ENCODE data around the gene PAX5.

Gene PAX5

GRCh38 chr9:36874921-36875320, 159.1 kb downstream of the PAX5 start:
- H3K36me3 ChIP-seq (ENCODE audit: control insufficient read depth in 2 of 2, insufficient read depth in 1 of 2, low read length in 2 of 2), result no peaks in the 10 kb centered on the region
- CTCF ChIA-PET, result interaction anchor here (0.6 to 9.8 kb wide), 19 partner anchors 8 to 533 kb away, joined by 3 to 448 read pairs (median 11); no protein-coding TSS in a partner anchor
- H3K9me3 ChIP-seq (ENCODE audit: control insufficient read depth, insufficient read depth, low read depth, low read length), result no peaks in the 10 kb centered on the region
- H3K4me1 ChIP-seq (ENCODE audit: control insufficient read depth, insufficient read depth, low read length), result no peaks in the 10 kb centered on the region
- TF ChIP-seq MYNN (tag by site-specific recombination; IDR thresholded peaks at IDR 0.05; ENCODE audit: borderline replicate concordance) (no peak), GLI4 (tag by site-specific recombination; IDR thresholded peaks at IDR 0.05) (no peak), ZNF16 (tag by site-specific recombination; IDR thresholded peaks at IDR 0.05; ENCODE audit: low read depth) (no peak), ZBTB7A (tag by site-specific recombination; IDR thresholded peaks at IDR 0.05; ENCODE audit: low read depth) (no peak), ZNF302 (tag by site-specific recombination; IDR thresholded peaks at IDR 0.05; ENCODE audit: low read depth) (no peak), ZNF596 (tag by site-specific recombination; IDR thresholded peaks at IDR 0.05) (no peak), ZNF391 (tag by site-specific recombination; IDR thresholded peaks at IDR 0.05; ENCODE audit: borderline replicate concordance, low read depth) (no peak), ZBTB10 (tag by site-specific recombination; IDR thresholded peaks at IDR 0.05) (no peak), ZNF174 (tag by site-specific recombination; IDR thresholded peaks at IDR 0.05) (no peak), BCL11A (tag by site-specific recombination; IDR thresholded peaks at IDR 0.05; ENCODE audit: low read depth) (no peak), YY2 (tag by site-specific recombination; IDR thresholded peaks at IDR 0.05) (no peak), KLF17 (tag by site-specific recombination; IDR thresholded peaks at IDR 0.05) (no peak), ZNF76 (tag by site-specific recombination; IDR thresholded peaks at IDR 0.05; ENCODE audit: borderline replicate concordance, low read depth) (no peak), ZNF639 (tag by site-specific recombination; IDR thresholded peaks at IDR 0.05) (no peak), TSHZ1 (tag by site-specific recombination; IDR thresholded peaks at IDR 0.05; ENCODE audit: borderline replicate concordance) (no peak), ZNF335 (tag by site-specific recombination; conservative IDR thresholded peaks at IDR 0.05) (no peak), KLF10 (tag by site-specific recombination; IDR thresholded peaks at IDR 0.05) (no peak)
- POLR2A ChIA-PET, result no interaction called here
- H3K27ac ChIP-seq (ENCODE audit: extremely low read depth, low read depth, low read length), result no peak overlapping the region
- H3K4me3 ChIP-seq (ENCODE audit: low read depth, low read length), result no peak overlapping the region

Data from HEK293 (cell line).